ENCODE results near the gene P4HA3. TPM values are rescaled to one million over a fixed set of nuclear protein-coding genes. Genes with fewer than 3 reads are reported as not detected.

Gene P4HA3
- total RNA-seq, 3 donors from 2014 or later (not counting 1 experiment from before 2014, with no cell fraction given): not detected

DNA sequence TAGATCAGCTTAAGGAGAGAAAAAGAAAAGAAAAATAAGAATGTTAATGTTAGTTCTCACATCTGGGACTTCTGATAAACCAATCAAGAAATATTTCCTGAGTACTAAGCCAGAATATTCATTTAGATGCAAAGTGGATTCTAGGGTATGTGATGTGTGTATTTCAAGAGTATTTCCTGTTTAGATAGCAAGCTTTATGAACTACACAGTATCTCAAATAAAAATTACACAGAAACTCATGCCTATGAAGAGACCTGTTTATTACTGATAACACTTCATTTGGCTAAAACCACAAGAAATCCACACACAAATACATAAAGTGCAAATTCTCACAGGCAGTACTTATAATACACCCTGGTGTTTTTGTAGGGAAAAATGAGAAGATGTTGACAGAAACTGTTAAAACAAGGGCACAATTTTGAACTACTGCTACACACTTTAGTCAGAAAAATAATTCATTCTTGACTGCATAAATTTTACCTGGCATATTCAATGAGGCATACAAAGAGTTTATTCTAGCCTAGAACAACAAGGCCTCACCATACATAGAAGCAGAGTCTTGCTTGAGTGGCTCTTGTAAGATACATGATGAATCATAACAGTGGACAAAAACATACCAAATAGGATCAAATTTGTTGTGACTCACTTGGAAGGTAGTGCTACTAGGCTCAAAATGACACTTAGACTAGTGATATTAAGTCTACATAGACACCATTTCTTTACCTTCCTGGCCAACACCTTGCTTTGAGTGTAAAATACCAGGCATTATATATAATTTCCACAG, 18.8 kb upstream of the P4HA3 start:
- H3K36me3 ChIP-seq (ENCODE audit: control insufficient read depth, insufficient read depth, low read length): no peaks in the 10 kb centered on the region
- H3K4me1 ChIP-seq (ENCODE audit: control insufficient read depth, insufficient read depth, low read length): no peaks in the 10 kb centered on the region
- H3K4me3 ChIP-seq (ENCODE audit: low read length): no peak overlapping the region
- ATAC-seq: no peak
- TF ChIP-seq, protein P1, sequence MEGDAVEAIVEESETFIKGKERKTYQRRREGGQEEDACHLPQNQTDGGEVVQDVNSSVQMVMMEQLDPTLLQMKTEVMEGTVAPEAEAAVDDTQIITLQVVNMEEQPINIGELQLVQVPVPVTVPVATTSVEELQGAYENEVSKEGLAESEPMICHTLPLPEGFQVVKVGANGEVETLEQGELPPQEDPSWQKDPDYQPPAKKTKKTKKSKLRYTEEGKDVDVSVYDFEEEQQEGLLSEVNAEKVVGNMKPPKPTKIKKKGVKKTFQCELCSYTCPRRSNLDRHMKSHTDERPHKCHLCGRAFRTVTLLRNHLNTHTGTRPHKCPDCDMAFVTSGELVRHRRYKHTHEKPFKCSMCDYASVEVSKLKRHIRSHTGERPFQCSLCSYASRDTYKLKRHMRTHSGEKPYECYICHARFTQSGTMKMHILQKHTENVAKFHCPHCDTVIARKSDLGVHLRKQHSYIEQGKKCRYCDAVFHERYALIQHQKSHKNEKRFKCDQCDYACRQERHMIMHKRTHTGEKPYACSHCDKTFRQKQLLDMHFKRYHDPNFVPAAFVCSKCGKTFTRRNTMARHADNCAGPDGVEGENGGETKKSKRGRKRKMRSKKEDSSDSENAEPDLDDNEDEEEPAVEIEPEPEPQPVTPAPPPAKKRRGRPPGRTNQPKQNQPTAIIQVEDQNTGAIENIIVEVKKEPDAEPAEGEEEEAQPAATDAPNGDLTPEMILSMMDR (IDR thresholded peaks at IDR 0.05): no peak
- Mint-ChIP-seq H3K4me1 (no peaks in the 10 kb centered on the region), H3K27me3 (ENCODE audit: low read depth in 2 of 2) (peaks cover 0 to 11% of the 10 kb centered on the region in 2 donors), H3K27ac (no peak overlapping the region), H3K4me3 (no peak overlapping the region), H3K36me3 (no peaks in the 10 kb centered on the region), H3K9me3 (no peaks in the 10 kb centered on the region)
- no peak for DNase-seq
- no peaks in the 10 kb centered on the region for H3K27me3 ChIP-seq (ENCODE audit: control insufficient read depth, insufficient read depth, low read length)
- no peak overlapping the region for H3K27ac ChIP-seq (ENCODE audit: low read length)
- H3K9me3 ChIP-seq (ENCODE audit: control insufficient read depth, insufficient read depth, low read length): no peaks in the 10 kb centered on the region
- intact Hi-C loops (cut with micrococcal nuclease): no loop called here

DNA sequence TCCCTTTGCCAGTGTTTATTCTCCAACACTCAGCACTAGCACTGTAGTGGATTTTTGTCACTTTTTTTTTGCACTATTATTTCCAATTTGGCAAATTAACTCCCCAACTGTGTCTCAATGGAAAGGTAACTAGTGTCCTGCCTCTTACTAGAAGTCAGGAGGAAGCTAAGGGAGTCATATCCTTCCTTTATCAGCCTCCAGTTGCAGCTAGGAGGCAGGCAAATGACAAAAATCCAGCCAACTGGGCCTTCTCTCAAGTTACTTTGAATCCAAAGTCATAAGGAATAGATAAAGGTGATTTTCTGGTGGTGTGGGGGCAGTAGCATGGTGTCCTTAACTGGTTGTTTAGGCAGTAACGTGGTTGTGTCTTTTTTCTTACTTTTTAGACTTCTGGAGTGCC, 15.6 kb upstream of the P4HA3 start:
- Mint-ChIP-seq H3K4me1 (no peaks in the 10 kb centered on the region), H3K9me3 (no peaks in the 10 kb centered on the region), H3K4me3 (no peak overlapping the region), H3K27ac (no peak overlapping the region), H3K36me3 (no peaks in the 10 kb centered on the region), H3K27me3 (ENCODE audit: low read depth in 2 of 2) (peaks cover 3 to 11% of the 10 kb centered on the region in 2 donors)
- ATAC-seq (no peak), DNase-seq (no peak)
- WGBS (ENCODE audit: insufficient coverage): 100% methylated on average over 1 of the region's 1 CpG
- no peaks in the 10 kb centered on the region for H3K36me3 ChIP-seq (ENCODE audit: control insufficient read depth, insufficient read depth, low read length)
- no peaks in the 10 kb centered on the region for H3K9me3 ChIP-seq (ENCODE audit: control insufficient read depth, insufficient read depth, low read length)
- intact Hi-C loops (cut with micrococcal nuclease): no loop called here
- H3K27me3 ChIP-seq (ENCODE audit: control insufficient read depth, insufficient read depth, low read length): no peaks in the 10 kb centered on the region
- TF ChIP-seq, protein P1 (IDR thresholded peaks at IDR 0.05): no peak
- no peak overlapping the region for H3K4me3 ChIP-seq (ENCODE audit: low read length)
- H3K4me1 ChIP-seq (ENCODE audit: control insufficient read depth, insufficient read depth, low read length): no peaks in the 10 kb centered on the region
- no peak overlapping the region for H3K27ac ChIP-seq (ENCODE audit: low read length)

DNA sequence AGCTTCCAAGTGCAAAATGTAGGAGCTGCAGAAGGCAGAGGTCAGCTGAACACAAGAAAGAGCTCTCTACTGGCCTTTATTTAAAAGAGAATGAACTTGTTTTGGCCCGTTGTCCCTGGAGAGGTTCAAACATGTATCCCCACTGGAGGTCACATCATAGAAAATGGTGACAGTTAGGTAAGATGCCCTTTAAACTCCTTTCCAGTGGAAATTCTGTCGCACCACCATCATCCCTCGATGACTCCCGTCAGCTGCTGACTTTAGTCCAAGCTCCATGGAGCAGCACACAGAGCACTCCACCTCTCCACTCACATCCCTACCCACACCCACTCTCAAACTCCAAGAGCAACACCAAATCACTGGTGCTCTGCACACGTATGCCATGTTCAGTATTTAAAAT, 15.2 kb upstream of the P4HA3 start:
- TF ChIP-seq, protein P1 (IDR thresholded peaks at IDR 0.05): no peak
- Mint-ChIP-seq H3K9me3 (no peaks in the 10 kb centered on the region), H3K4me3 (no peak overlapping the region), H3K27ac (no peak overlapping the region), H3K27me3 (ENCODE audit: low read depth in 2 of 2) (peaks cover 7 to 11% of the 10 kb centered on the region in 2 donors), H3K36me3 (no peaks in the 10 kb centered on the region), H3K4me1 (no peaks in the 10 kb centered on the region)
- no peaks in the 10 kb centered on the region for H3K9me3 ChIP-seq (ENCODE audit: control insufficient read depth, insufficient read depth, low read length)
- H3K4me3 ChIP-seq (ENCODE audit: low read length): no peak overlapping the region
- no peak for ATAC-seq
- WGBS (ENCODE audit: insufficient coverage): 94% methylated on average over 5 of the region's 5 CpGs
- no peak for DNase-seq
- H3K27ac ChIP-seq (ENCODE audit: low read length): no peak overlapping the region
- no peaks in the 10 kb centered on the region for H3K36me3 ChIP-seq (ENCODE audit: control insufficient read depth, insufficient read depth, low read length)
- H3K4me1 ChIP-seq (ENCODE audit: control insufficient read depth, insufficient read depth, low read length): no peaks in the 10 kb centered on the region
- intact Hi-C loops (cut with micrococcal nuclease): no loop called here
- no peaks in the 10 kb centered on the region for H3K27me3 ChIP-seq (ENCODE audit: control insufficient read depth, insufficient read depth, low read length)
